ENCODE measurements around the gene FKRP. TPM values are rescaled to one million over a fixed set of nuclear protein-coding genes. Genes with fewer than 3 reads are reported as not detected.

The FKRP gene
- total and polyA plus RNA-seq, 2 of the 13 experiments (the other 11 are each of a cell fraction or from before 2014, with no cell fraction given) = 7.3 to 9.8 TPM

DNA sequence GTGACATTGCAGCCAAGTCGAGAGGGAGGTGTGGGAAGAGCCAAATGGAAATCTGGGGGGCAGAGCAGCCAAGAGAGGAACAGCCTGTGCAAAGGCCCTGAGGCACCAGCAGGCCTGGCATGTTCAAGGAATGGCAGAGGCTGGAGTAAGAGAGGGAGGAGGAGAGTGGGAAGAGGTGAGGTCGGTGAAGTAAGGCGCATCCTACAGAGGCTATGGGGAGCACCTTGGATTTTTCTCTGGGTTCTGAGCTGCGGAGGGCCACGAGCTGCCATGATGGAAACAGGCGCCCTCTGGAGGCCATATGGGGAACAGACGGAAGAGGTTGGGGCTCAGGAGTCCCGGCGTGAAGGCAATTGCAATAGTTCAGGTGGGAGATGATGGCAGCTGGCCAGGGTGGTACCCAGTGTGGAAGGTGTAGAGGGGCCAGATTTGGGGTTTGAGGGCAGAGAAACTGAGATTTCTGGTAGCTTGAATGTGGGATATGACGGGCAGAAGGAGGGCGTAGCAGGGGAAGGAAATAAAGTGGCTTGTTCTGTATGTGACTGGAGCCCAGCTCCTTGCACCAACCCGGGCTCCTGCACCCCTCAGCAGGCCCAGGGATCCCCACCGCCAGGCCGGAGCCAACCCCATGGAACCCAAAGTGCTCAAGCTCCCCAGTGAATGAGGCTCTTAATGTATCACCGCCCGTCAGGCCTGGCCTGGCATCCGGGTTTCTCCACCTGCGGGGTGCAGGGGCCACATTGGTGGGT, 20.9 kb downstream of the FKRP start (continued):
- TF ChIP-seq, protein P1, sequence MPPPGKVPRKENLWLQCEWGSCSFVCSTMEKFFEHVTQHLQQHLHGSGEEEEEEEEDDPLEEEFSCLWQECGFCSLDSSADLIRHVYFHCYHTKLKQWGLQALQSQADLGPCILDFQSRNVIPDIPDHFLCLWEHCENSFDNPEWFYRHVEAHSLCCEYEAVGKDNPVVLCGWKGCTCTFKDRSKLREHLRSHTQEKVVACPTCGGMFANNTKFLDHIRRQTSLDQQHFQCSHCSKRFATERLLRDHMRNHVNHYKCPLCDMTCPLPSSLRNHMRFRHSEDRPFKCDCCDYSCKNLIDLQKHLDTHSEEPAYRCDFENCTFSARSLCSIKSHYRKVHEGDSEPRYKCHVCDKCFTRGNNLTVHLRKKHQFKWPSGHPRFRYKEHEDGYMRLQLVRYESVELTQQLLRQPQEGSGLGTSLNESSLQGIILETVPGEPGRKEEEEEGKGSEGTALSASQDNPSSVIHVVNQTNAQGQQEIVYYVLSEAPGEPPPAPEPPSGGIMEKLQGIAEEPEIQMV (CRISPR knock-in tag; IDR thresholded peaks at IDR 0.05; ENCODE audit: low read depth) = no peak
- peak; percentile 43; the same call in 1 of the 2 replicates for TF ChIP-seq STAG1 (CRISPR knock-in tag; IDR thresholded peaks at IDR 0.05)
- TF ChIP-seq, protein P2, sequence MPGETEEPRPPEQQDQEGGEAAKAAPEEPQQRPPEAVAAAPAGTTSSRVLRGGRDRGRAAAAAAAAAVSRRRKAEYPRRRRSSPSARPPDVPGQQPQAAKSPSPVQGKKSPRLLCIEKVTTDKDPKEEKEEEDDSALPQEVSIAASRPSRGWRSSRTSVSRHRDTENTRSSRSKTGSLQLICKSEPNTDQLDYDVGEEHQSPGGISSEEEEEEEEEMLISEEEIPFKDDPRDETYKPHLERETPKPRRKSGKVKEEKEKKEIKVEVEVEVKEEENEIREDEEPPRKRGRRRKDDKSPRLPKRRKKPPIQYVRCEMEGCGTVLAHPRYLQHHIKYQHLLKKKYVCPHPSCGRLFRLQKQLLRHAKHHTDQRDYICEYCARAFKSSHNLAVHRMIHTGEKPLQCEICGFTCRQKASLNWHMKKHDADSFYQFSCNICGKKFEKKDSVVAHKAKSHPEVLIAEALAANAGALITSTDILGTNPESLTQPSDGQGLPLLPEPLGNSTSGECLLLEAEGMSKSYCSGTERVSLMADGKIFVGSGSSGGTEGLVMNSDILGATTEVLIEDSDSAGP (CRISPR knock-in tag; IDR thresholded peaks at IDR 0.05; ENCODE audit: borderline replicate concordance) = peak; percentile 30; the same call in 1 of the 2 replicates
- TF ChIP-seq KDM5A (IDR thresholded peaks at IDR 0.05; ENCODE audit: borderline replicate concordance, low read length) = no peak
- TF ChIP-seq ZNF205 (CRISPR knock-in tag; IDR thresholded peaks at IDR 0.05) = no peak
- TF ChIP-seq RXRA (CRISPR knock-in tag; IDR thresholded peaks at IDR 0.05) = no peak
- 0 out of 2 replicates have a peak, but pooled peaks have one; percentile 33 for TF ChIP-seq CBX5 (CRISPR knock-in tag; IDR thresholded peaks at IDR 0.05; ENCODE audit: borderline replicate concordance)
- TF ChIP-seq ZMYM3 (CRISPR knock-in tag; IDR thresholded peaks at IDR 0.05) = peak; percentile 90
- TF ChIP-seq, protein P3, sequence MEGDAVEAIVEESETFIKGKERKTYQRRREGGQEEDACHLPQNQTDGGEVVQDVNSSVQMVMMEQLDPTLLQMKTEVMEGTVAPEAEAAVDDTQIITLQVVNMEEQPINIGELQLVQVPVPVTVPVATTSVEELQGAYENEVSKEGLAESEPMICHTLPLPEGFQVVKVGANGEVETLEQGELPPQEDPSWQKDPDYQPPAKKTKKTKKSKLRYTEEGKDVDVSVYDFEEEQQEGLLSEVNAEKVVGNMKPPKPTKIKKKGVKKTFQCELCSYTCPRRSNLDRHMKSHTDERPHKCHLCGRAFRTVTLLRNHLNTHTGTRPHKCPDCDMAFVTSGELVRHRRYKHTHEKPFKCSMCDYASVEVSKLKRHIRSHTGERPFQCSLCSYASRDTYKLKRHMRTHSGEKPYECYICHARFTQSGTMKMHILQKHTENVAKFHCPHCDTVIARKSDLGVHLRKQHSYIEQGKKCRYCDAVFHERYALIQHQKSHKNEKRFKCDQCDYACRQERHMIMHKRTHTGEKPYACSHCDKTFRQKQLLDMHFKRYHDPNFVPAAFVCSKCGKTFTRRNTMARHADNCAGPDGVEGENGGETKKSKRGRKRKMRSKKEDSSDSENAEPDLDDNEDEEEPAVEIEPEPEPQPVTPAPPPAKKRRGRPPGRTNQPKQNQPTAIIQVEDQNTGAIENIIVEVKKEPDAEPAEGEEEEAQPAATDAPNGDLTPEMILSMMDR (CRISPR knock-in tag; IDR thresholded peaks at IDR 0.05) = peak; percentile 79
- TF ChIP-seq ZNF557 (CRISPR knock-in tag; IDR thresholded peaks at IDR 0.05) = no peak
- no peak for TF ChIP-seq ZNF234 (CRISPR knock-in tag; conservative IDR thresholded peaks at IDR 0.05)
- TF ChIP-seq, protein P4, sequence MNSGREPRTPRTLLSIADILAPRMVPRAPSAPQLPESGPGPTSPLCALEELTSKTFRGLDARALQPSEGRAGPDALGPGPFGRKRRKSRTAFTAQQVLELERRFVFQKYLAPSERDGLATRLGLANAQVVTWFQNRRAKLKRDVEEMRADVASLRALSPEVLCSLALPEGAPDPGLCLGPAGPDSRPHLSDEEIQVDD (CRISPR knock-in tag; IDR thresholded peaks at IDR 0.05; ENCODE audit: borderline replicate concordance) = no peak
- TF ChIP-seq KDM1A (CRISPR knock-in tag; IDR thresholded peaks at IDR 0.05) = 0 out of 2 replicates have a peak, but pooled peaks have one; percentile 69
- no peak for TF ChIP-seq ZNF672 (CRISPR knock-in tag; IDR thresholded peaks at IDR 0.05)
- 0 out of 2 replicates have a peak, but pooled peaks have one; percentile 31 for TF ChIP-seq ADNP (CRISPR knock-in tag; IDR thresholded peaks at IDR 0.05)
- TF ChIP-seq, protein P5, sequence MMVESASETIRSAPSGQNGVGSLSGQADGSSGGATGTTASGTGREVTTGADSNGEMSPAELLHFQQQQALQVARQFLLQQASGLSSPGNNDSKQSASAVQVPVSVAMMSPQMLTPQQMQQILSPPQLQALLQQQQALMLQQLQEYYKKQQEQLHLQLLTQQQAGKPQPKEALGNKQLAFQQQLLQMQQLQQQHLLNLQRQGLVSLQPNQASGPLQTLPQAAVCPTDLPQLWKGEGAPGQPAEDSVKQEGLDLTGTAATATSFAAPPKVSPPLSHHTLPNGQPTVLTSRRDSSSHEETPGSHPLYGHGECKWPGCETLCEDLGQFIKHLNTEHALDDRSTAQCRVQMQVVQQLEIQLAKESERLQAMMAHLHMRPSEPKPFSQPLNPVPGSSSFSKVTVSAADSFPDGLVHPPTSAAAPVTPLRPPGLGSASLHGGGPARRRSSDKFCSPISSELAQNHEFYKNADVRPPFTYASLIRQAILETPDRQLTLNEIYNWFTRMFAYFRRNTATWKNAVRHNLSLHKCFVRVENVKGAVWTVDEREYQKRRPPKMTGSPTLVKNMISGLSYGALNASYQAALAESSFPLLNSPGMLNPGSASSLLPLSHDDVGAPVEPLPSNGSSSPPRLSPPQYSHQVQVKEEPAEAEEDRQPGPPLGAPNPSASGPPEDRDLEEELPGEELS (CRISPR knock-in tag; IDR thresholded peaks at IDR 0.05) = no peak
- 0 out of 2 replicates have a peak, but pooled peaks have one; percentile 32 for TF ChIP-seq TARDBP (CRISPR knock-in tag; IDR thresholded peaks at IDR 0.05)
- TF ChIP-seq, protein P6, sequence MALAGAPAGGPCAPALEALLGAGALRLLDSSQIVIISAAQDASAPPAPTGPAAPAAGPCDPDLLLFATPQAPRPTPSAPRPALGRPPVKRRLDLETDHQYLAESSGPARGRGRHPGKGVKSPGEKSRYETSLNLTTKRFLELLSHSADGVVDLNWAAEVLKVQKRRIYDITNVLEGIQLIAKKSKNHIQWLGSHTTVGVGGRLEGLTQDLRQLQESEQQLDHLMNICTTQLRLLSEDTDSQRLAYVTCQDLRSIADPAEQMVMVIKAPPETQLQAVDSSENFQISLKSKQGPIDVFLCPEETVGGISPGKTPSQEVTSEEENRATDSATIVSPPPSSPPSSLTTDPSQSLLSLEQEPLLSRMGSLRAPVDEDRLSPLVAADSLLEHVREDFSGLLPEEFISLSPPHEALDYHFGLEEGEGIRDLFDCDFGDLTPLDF (CRISPR knock-in tag; IDR thresholded peaks at IDR 0.05) = no peak
- no peak for TF ChIP-seq ATF7-NPFF (CRISPR knock-in tag; IDR thresholded peaks at IDR 0.05; ENCODE audit: low read depth)
- no peak for TF ChIP-seq ZMYM4 (CRISPR knock-in tag; IDR thresholded peaks at IDR 0.05)
- no peak for TF ChIP-seq NR2F6 (IDR thresholded peaks at IDR 0.05)
- TF ChIP-seq NR2F6 (CRISPR knock-in tag; IDR thresholded peaks at IDR 0.05) = 0 out of 2 replicates have a peak, but pooled peaks have one; percentile 15
